ENCODE measurements around the gene SVOPL. TPM values are rescaled to one million over a fixed set of nuclear protein-coding genes. Genes with fewer than 3 reads are reported as not detected.

Gene SVOPL
- total RNA-seq, 1 experiment from 2014 or later, result not detected

GRCh38 chr7:138565071-138565450 lies 136.1 kb downstream of the SVOPL start:
- Histone ChIP-seq H4K20me1 (ENCODE audit: insufficient read depth) (no peaks in the 10 kb centered on the region), H3K4me3 (replicated peaks in 1 of 2; ENCODE audit: low read depth in 1 of 2, low read length in 2 of 2) (no peak overlapping the region), H3K4me1 (ENCODE audit: control insufficient read depth in 1 of 2, insufficient read depth in 2 of 2, low read length in 2 of 2) (no peaks in the 10 kb centered on the region), H3K9me3 (ENCODE audit: control insufficient read depth in 1 of 2, insufficient read depth in 1 of 2, low read depth in 1 of 2, low read length in 2 of 2) (peaks cover 7 to 9% of the 10 kb centered on the region in 2 experiments; a peak in 3 of 4 replicates), H3K9me2 (ENCODE audit: insufficient read depth) (no peaks in the 10 kb centered on the region), H3K27me3 (ENCODE audit: insufficient read depth, low read length) (no peaks in the 10 kb centered on the region), H2AFZ (ENCODE audit: low read depth, low read length, poor library complexity, severe bottlenecking) (no peak overlapping the region), H3K79me2 (ENCODE audit: insufficient read depth, low read length) (no peaks in the 10 kb centered on the region), H3K9ac (ENCODE audit: low read length) (no peak overlapping the region), H3K27ac (ENCODE audit: low read depth, low read length) (no peak overlapping the region), H3K36me3 (ENCODE audit: control insufficient read depth in 1 of 2, insufficient read depth in 2 of 2, low read length in 2 of 2) (peaks cover 0 to 7% of the 10 kb centered on the region in 2 experiments; a peak in 1 of 4 replicates), H3K4me2 (ENCODE audit: low read length) (no peak overlapping the region)
- POLR2A ChIA-PET, result no interaction called here
- ATAC-seq, result no peak
- no peak for DNase-seq (ENCODE audit: low read depth, low spot score)
- BruUV-seq (replicated peaks), result no TSS peak
- CTCF ChIA-PET, result no interaction called here
- intact Hi-C loops (cut with micrococcal nuclease), result no loop called here
- TF ChIP-seq EZH2 (IDR thresholded peaks at IDR 0.05) (no peak), SIN3A (IDR thresholded peaks at IDR 0.05; ENCODE audit: low read depth) (no peak), SRF (IDR thresholded peaks at IDR 0.05; ENCODE audit: low read depth) (no peak), POLR2A (IDR thresholded peaks at IDR 0.05; ENCODE audit: borderline replicate concordance, extremely low read depth, insufficient read depth, insufficient read length) (no peak), TCF7L2 (IDR thresholded peaks at IDR 0.05; ENCODE audit: borderline replicate concordance, extremely low read depth, insufficient read depth, insufficient read length) (no peak)
- TF ChIP-seq, protein P1, sequence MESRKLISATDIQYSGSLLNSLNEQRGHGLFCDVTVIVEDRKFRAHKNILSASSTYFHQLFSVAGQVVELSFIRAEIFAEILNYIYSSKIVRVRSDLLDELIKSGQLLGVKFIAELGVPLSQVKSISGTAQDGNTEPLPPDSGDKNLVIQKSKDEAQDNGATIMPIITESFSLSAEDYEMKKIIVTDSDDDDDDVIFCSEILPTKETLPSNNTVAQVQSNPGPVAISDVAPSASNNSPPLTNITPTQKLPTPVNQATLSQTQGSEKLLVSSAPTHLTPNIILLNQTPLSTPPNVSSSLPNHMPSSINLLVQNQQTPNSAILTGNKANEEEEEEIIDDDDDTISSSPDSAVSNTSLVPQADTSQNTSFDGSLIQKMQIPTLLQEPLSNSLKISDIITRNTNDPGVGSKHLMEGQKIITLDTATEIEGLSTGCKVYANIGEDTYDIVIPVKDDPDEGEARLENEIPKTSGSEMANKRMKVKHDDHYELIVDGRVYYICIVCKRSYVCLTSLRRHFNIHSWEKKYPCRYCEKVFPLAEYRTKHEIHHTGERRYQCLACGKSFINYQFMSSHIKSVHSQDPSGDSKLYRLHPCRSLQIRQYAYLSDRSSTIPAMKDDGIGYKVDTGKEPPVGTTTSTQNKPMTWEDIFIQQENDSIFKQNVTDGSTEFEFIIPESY (IDR thresholded peaks at IDR 0.05; ENCODE audit: extremely low read depth, insufficient replicate concordance, low read length), result no peak
- TF ChIP-seq, protein P2, sequence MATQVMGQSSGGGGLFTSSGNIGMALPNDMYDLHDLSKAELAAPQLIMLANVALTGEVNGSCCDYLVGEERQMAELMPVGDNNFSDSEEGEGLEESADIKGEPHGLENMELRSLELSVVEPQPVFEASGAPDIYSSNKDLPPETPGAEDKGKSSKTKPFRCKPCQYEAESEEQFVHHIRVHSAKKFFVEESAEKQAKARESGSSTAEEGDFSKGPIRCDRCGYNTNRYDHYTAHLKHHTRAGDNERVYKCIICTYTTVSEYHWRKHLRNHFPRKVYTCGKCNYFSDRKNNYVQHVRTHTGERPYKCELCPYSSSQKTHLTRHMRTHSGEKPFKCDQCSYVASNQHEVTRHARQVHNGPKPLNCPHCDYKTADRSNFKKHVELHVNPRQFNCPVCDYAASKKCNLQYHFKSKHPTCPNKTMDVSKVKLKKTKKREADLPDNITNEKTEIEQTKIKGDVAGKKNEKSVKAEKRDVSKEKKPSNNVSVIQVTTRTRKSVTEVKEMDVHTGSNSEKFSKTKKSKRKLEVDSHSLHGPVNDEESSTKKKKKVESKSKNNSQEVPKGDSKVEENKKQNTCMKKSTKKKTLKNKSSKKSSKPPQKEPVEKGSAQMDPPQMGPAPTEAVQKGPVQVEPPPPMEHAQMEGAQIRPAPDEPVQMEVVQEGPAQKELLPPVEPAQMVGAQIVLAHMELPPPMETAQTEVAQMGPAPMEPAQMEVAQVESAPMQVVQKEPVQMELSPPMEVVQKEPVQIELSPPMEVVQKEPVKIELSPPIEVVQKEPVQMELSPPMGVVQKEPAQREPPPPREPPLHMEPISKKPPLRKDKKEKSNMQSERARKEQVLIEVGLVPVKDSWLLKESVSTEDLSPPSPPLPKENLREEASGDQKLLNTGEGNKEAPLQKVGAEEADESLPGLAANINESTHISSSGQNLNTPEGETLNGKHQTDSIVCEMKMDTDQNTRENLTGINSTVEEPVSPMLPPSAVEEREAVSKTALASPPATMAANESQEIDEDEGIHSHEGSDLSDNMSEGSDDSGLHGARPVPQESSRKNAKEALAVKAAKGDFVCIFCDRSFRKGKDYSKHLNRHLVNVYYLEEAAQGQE (IDR thresholded peaks at IDR 0.05; ENCODE audit: low read depth), result no peak
- TF ChIP-seq, protein P3, sequence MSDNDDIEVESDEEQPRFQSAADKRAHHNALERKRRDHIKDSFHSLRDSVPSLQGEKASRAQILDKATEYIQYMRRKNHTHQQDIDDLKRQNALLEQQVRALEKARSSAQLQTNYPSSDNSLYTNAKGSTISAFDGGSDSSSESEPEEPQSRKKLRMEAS (IDR thresholded peaks at IDR 0.05), result no peak
- RAD21 ChIA-PET (ENCODE audit: low non-redundant PET in 1 of 2, low total read pairs in 2 of 2, uncharacterized antibody in 2 of 2, unreplicated experiment in 2 of 2), result no interaction called here

Data from HCT116 (cell line).